Measurements from ENCODE around the gene LRRC28.
A peak's percentile ranks its signal among the peaks of the same experiment; 100 is the strongest.

LRRC28 gene

DNA sequence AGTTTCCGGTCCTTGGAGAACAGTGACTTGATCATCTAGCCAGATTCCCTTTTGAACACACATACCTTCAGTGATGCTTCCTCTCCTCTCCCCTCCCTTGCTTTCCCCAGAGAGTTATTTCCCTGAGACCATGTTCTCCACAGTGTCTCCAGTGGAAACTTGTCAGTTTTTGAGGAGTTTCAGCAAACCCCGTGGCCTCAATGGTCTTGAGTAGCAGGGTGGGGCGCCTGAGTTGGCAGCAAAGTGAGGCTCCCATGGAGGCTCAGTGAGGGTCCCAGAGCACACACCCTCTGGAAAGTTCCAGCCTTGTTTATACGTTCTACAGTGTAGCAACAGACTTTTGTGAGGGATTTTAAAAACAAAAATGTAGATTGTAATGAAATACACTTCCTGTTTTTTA is 135.1 kb downstream of the LRRC28 start:
- no peak overlapping the region for H3K9ac ChIP-seq (ENCODE audit: low read length)
- H3K4me1 ChIP-seq (ENCODE audit: low read length): peaks cover 12% of the 10 kb centered on the region
- no peak overlapping the region for H2AFZ ChIP-seq (ENCODE audit: low read depth, low read length)
- no peaks in the 10 kb centered on the region for H3K79me2 ChIP-seq (ENCODE audit: low read length)
- H3K36me3 ChIP-seq (replicated peaks; ENCODE audit: low read depth, low read length): no peaks in the 10 kb centered on the region
- H3K9me3 ChIP-seq (ENCODE audit: insufficient read depth, low read length): no peaks in the 10 kb centered on the region; the same call in 1 of the 2 replicates
- H3K27ac ChIP-seq (ENCODE audit: low read length): no peak overlapping the region
- H4K20me1 ChIP-seq (ENCODE audit: insufficient read depth, low read length): no peaks in the 10 kb centered on the region
- H3K4me2 ChIP-seq (ENCODE audit: low read length): no peak overlapping the region
- no peaks in the 10 kb centered on the region for H3K27me3 ChIP-seq (ENCODE audit: low read depth, low read length)
- no peak overlapping the region for H3K4me3 ChIP-seq (ENCODE audit: low read length)
- no peak for TF ChIP-seq EZH2phosphoT487 (IDR thresholded peaks at IDR 0.05; ENCODE audit: low read depth)
- no peak for TF ChIP-seq CTCF (IDR thresholded peaks at IDR 0.05; ENCODE audit: low read depth, low read length)

- peaks cover 4% of the 10 kb centered on the region for H3K36me3 ChIP-seq (replicated peaks; ENCODE audit: low read depth, low read length)
- no peak for TF ChIP-seq CTCF (IDR thresholded peaks at IDR 0.05; ENCODE audit: low read depth, low read length)
- TF ChIP-seq EZH2phosphoT487 (IDR thresholded peaks at IDR 0.05; ENCODE audit: low read depth): no peak
- no peak overlapping the region for H3K27ac ChIP-seq (ENCODE audit: low read length)
- H3K27me3 ChIP-seq (ENCODE audit: low read depth, low read length): no peaks in the 10 kb centered on the region
- no peak overlapping the region for H3K9ac ChIP-seq (ENCODE audit: low read length)
- peak overlapping the region; percentile 27 for H3K4me2 ChIP-seq (ENCODE audit: low read length)
- H3K4me3 ChIP-seq (ENCODE audit: low read length): no peak overlapping the region
- peaks cover 8% of the 10 kb centered on the region; the same call in 1 of the 2 replicates for H3K9me3 ChIP-seq (ENCODE audit: insufficient read depth, low read length)
- H3K4me1 ChIP-seq (ENCODE audit: low read length): peaks cover 12% of the 10 kb centered on the region
- no peak overlapping the region for H2AFZ ChIP-seq (ENCODE audit: low read depth, low read length)
- no peaks in the 10 kb centered on the region for H4K20me1 ChIP-seq (ENCODE audit: insufficient read depth, low read length)
- H3K79me2 ChIP-seq (ENCODE audit: low read length): no peaks in the 10 kb centered on the region
Observed at GRCh38 chr15:99387421-99388168, 136.3 kb downstream of the LRRC28 start.

- Histone ChIP-seq H3K27ac (ENCODE audit: low read length) (no peak overlapping the region), H3K4me2 (ENCODE audit: low read length) (no peak overlapping the region), H2AFZ (ENCODE audit: low read depth, low read length) (no peak overlapping the region), H4K20me1 (ENCODE audit: insufficient read depth, low read length) (no peaks in the 10 kb centered on the region), H3K27me3 (ENCODE audit: low read depth, low read length) (no peaks in the 10 kb centered on the region), H3K9ac (ENCODE audit: low read length) (no peak overlapping the region), H3K4me1 (ENCODE audit: low read length) (peaks cover 12% of the 10 kb centered on the region), H3K79me2 (ENCODE audit: low read length) (no peaks in the 10 kb centered on the region), H3K36me3 (replicated peaks; ENCODE audit: low read depth, low read length) (peaks cover 4% of the 10 kb centered on the region), H3K9me3 (ENCODE audit: insufficient read depth, low read length) (peaks cover 8% of the 10 kb centered on the region; the same call in 1 of the 2 replicates), H3K4me3 (ENCODE audit: low read length) (no peak overlapping the region)
- TF ChIP-seq CTCF (IDR thresholded peaks at IDR 0.05; ENCODE audit: low read depth, low read length) (no peak), EZH2phosphoT487 (IDR thresholded peaks at IDR 0.05; ENCODE audit: low read depth) (no peak)
Observed at GRCh38 chr15:99390667-99391066, 139.4 kb downstream of the LRRC28 start.

- no peak overlapping the region for H3K4me3 ChIP-seq (ENCODE audit: low read length)
- no peak overlapping the region for H2AFZ ChIP-seq (ENCODE audit: low read depth, low read length)
- TF ChIP-seq EZH2phosphoT487 (IDR thresholded peaks at IDR 0.05; ENCODE audit: low read depth) (no peak), CTCF (IDR thresholded peaks at IDR 0.05; ENCODE audit: low read depth, low read length) (no peak)
- no peaks in the 10 kb centered on the region for H4K20me1 ChIP-seq (ENCODE audit: insufficient read depth, low read length)
- H3K4me1 ChIP-seq (ENCODE audit: low read length): no peaks in the 10 kb centered on the region
- H3K79me2 ChIP-seq (ENCODE audit: low read length): no peaks in the 10 kb centered on the region
- no peak overlapping the region for H3K27ac ChIP-seq (ENCODE audit: low read length)
- H3K9ac ChIP-seq (ENCODE audit: low read length): no peak overlapping the region
- no peak overlapping the region for H3K4me2 ChIP-seq (ENCODE audit: low read length)
- peaks cover 4% of the 10 kb centered on the region for H3K36me3 ChIP-seq (replicated peaks; ENCODE audit: low read depth, low read length)
- H3K9me3 ChIP-seq (ENCODE audit: insufficient read depth, low read length): peaks cover 8% of the 10 kb centered on the region; the same call in 1 of the 2 replicates
- H3K27me3 ChIP-seq (ENCODE audit: low read depth, low read length): no peaks in the 10 kb centered on the region
Observed at GRCh38 chr15:99393641-99394040, 142.4 kb downstream of the LRRC28 start.

Data from OCI-LY3 (cell line).